ENCODE results near the gene KCNK16.

DNA sequence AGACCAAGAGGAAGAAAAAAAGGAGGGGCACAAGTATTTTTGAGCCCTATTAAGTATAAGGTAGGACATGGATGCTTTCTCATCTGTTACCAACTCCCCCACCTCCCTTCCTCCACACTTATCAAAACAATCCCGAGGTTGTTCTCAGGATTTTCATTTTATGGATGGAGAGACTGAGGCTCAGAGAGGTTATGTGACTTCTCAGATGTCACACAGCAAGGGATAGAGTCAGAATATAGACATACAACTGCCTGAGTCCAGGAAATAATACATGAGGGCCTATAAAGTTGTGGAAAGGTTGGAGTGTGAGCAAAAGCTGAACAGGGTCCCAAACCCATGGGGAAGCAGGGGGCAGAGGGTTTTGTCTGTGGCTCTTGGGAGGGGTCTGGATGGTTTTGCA is 27.6 kb downstream of the KCNK16 start:
- TF ChIP-seq CTCF (IDR thresholded peaks at IDR 0.05) = no peak
- TF ChIP-seq POLR2A (IDR thresholded peaks at IDR 0.05) = no peak
